ENCODE data around the gene TRAPPC10.

DNA sequence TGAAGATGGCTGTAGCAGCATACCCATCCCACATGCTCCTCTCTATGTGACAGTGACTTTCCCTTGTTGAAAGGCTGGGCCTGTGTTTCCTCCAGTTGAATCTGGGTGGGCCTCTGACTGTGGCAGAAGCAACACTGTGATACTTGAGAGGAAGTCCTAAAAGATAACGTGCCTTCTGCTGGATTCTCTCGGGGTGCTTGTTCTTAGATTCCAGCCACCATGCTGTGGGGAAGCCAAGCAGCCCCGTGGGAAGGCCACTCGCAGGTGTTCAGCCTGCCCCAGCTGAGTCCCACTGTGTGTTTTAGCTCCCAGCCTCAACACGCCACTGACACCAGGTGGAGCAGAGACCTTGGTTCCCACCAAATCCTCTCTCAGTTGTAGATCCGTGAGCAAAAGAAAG, 31.5 kb downstream of the TRAPPC10 start:
- TF ChIP-seq, protein P1, sequence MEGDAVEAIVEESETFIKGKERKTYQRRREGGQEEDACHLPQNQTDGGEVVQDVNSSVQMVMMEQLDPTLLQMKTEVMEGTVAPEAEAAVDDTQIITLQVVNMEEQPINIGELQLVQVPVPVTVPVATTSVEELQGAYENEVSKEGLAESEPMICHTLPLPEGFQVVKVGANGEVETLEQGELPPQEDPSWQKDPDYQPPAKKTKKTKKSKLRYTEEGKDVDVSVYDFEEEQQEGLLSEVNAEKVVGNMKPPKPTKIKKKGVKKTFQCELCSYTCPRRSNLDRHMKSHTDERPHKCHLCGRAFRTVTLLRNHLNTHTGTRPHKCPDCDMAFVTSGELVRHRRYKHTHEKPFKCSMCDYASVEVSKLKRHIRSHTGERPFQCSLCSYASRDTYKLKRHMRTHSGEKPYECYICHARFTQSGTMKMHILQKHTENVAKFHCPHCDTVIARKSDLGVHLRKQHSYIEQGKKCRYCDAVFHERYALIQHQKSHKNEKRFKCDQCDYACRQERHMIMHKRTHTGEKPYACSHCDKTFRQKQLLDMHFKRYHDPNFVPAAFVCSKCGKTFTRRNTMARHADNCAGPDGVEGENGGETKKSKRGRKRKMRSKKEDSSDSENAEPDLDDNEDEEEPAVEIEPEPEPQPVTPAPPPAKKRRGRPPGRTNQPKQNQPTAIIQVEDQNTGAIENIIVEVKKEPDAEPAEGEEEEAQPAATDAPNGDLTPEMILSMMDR (IDR thresholded peaks at IDR 0.05) = no peak
- no peak for TF ChIP-seq POLR2A (IDR thresholded peaks at IDR 0.05)

All from thyroid gland (tissue), 4 donors.